OCI-LY1 (cell line): ENCODE measurements around the gene FBXL3.

Source experiments
- H2AFZ ChIP-seq: fragments of 200-600 bp; sonication (generic), shearing (Covaris generic); 2 replicates; pipeline ENCODE4 v1.6.0; 2014; ENCODE audit warnings: antibody characterized with exemption, mild to moderate bottlenecking, low read length
- H3F3A ChIP-seq: fragments of 200-600 bp; sonication (generic), shearing (Covaris generic); 2 replicates; pipeline ENCODE4 v1.6.0; 2014; ENCODE audit warnings: mild to moderate bottlenecking, antibody characterized with exemption, low read length, moderate library complexity; ENCODE audit not compliant: insufficient read depth
- H3K27ac ChIP-seq: fragments of 200-600 bp; sonication (generic); 2 replicates; pipeline ENCODE4 v1.5.1; 2014; ENCODE audit warnings: low read length, mixed run types, mild to moderate bottlenecking, low read depth; ENCODE audit not compliant: poor library complexity, severe bottlenecking
- H3K27me3 ChIP-seq: fragments of 200-600 bp; sonication (generic); 2 replicates; pipeline ENCODE4 v1.6.0; 2014; ENCODE audit warnings: antibody characterized with exemption, mild to moderate bottlenecking, low read length, moderate library complexity; ENCODE audit not compliant: insufficient read depth
- H3K36me3 ChIP-seq: fragments of 200-600 bp; sonication (generic); 2 replicates; pipeline ENCODE4 v1.6.1; 2014; ENCODE audit warnings: mild to moderate bottlenecking, antibody characterized with exemption, low read length, moderate library complexity, mixed read lengths; ENCODE audit not compliant: insufficient read depth
- H3K4me1 ChIP-seq: fragments of 200-600 bp; sonication (generic); 2 replicates; pipeline ENCODE4 v1.5.1; 2014; ENCODE audit warnings: mild to moderate bottlenecking, low read length, moderate library complexity; ENCODE audit not compliant: insufficient read depth, severe bottlenecking
- H3K4me2 ChIP-seq: fragments of 200-600 bp; sonication (generic), shearing (Covaris generic); 2 replicates; pipeline ENCODE4 v1.6.1; 2014; ENCODE audit warnings: low read length
- H3K4me3 ChIP-seq: fragments of 200-600 bp; sonication (generic); 2 replicates; pipeline ENCODE4 v1.5.1; 2014; ENCODE audit warnings: low read length, low read depth, mild to moderate bottlenecking, mixed read lengths; ENCODE audit not compliant: poor library complexity, severe bottlenecking
- H3K79me2 ChIP-seq: fragments of 200-600 bp; shearing (Covaris generic); 2 replicates; pipeline ENCODE4 v1.6.1; 2016; ENCODE audit warnings: mixed run types, low read length, mixed read lengths; ENCODE audit not compliant: insufficient read depth
- H3K9ac ChIP-seq: fragments of 200-600 bp; sonication (generic), shearing (Covaris generic); 2 replicates; pipeline ENCODE4 v1.6.1; 2014; ENCODE audit warnings: mild to moderate bottlenecking, low read length, mixed read lengths
- H3K9me2 ChIP-seq: fragments of 200-600 bp; sonication (generic), shearing (Covaris generic); 2 replicates; pipeline ENCODE4 v1.6.1; 2014; ENCODE audit warnings: low read depth, mild to moderate bottlenecking, low read length, mixed read lengths
- H3K9me3 ChIP-seq: fragments of 200-600 bp; shearing (Covaris generic); 2 replicates; pipeline ENCODE4 v1.6.1; 2014; ENCODE audit warnings: low read length, mixed read lengths
- H4K20me1 ChIP-seq: fragments of 200-600 bp; sonication (generic), shearing (Covaris generic); 2 replicates; pipeline ENCODE4 v1.6.0; 2016; ENCODE audit warnings: mild to moderate bottlenecking, low read length; ENCODE audit not compliant: insufficient read depth
- EZH2 ChIP-seq: fragments of 200-600 bp; sonication (generic), shearing (Covaris generic); IDR thresholded peaks from 2 replicates; pipeline ENCODE4 v1.8.0; 2017; ENCODE audit warnings: borderline replicate concordance, mixed run types, mild to moderate bottlenecking, antibody characterized with exemption, low read length, moderate library complexity, mixed read lengths
- TF ChIP-seq, protein P1 (sequence below): fragments of 200-600 bp; sonication (generic), shearing (Covaris generic); IDR thresholded peaks from 2 replicates; pipeline ENCODE4 v1.5.1; 2017; ENCODE audit warnings: mild to moderate bottlenecking, antibody characterized with exemption, low read length, moderate library complexity, mixed read lengths

Gene FBXL3

DNA sequence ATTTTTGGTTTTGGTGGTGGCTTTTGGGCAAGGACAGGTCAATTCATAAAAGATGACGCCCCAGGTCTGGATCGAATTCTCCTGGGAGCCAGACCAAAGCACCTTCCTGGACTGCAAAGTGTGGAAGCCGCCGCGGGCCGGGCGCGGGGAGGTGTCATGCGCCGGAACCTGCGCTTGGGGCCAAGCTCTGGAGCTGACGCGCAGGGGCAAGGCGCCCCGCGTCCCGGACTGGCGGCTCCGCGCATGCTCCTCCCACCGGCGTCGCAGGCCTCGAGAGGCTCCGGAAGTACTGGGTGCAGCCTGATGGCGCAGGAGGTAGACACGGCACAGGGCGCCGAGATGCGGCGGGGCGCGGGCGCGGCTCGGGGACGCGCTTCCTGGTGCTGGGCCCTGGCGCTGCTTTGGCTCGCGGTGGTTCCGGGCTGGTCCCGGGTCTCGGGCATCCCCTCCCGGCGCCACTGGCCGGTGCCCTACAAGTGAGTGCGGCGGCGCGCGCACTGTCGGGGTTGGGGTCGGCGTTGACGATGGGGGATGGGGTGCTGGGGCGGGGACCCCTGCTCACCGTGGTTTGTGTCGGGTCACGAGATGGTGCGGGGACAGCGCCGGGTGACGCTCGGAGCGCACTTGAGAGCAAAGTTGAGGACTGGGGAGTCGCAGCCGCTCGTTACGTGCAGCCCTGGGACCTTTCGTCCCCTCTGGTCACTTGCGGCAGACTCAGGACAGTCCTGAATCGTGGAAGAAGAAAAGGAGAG, 35.0 kb downstream of the FBXL3 start, which contains the start of gene CLN5:
CLN5 (plus strand) TSS at position 286 of the 752 bp plus-strand sequence; CDS start at position 304, 18 bp downstream.
- H3K9me3 ChIP-seq: no peaks in the 10 kb centered on the region

DNA sequence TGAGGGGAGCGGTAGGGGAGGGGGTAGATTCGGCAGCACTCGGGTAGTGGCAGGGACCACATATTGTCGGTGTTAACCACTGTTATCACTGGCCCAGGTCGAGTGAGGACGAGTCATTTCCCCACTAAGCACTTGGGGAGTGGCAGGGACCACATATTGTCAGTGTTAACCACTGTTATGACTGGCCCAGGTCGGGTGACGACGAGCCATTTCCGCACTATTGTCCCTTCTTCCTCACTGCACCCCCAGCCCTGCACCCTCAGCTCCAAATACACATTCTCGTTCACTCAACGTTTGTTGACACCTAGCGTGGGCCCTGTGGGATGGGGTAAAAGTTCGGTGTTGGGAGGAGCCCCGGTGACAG, 35.5 kb downstream of the FBXL3 start:
- H3K4me3 ChIP-seq: peak overlapping the region; percentile 78
- H3K36me3 ChIP-seq: peaks cover 10% of the 10 kb centered on the region
- H3K9me3 ChIP-seq: no peaks in the 10 kb centered on the region
- no peaks in the 10 kb centered on the region for H4K20me1 ChIP-seq
- peak overlapping the region; percentile 83 for H2AFZ ChIP-seq
- no peaks in the 10 kb centered on the region for H3K79me2 ChIP-seq
- TF ChIP-seq, protein P1, sequence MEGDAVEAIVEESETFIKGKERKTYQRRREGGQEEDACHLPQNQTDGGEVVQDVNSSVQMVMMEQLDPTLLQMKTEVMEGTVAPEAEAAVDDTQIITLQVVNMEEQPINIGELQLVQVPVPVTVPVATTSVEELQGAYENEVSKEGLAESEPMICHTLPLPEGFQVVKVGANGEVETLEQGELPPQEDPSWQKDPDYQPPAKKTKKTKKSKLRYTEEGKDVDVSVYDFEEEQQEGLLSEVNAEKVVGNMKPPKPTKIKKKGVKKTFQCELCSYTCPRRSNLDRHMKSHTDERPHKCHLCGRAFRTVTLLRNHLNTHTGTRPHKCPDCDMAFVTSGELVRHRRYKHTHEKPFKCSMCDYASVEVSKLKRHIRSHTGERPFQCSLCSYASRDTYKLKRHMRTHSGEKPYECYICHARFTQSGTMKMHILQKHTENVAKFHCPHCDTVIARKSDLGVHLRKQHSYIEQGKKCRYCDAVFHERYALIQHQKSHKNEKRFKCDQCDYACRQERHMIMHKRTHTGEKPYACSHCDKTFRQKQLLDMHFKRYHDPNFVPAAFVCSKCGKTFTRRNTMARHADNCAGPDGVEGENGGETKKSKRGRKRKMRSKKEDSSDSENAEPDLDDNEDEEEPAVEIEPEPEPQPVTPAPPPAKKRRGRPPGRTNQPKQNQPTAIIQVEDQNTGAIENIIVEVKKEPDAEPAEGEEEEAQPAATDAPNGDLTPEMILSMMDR: no peak
- TF ChIP-seq EZH2: no peak
- H3K9me2 ChIP-seq: no peaks in the 10 kb centered on the region
- no peaks in the 10 kb centered on the region for H3K27me3 ChIP-seq
- peak overlapping the region; percentile 28 for H3K27ac ChIP-seq
- H3K9ac ChIP-seq: peak overlapping the region; percentile 74
- no peaks in the 10 kb centered on the region for H3F3A ChIP-seq
- H3K4me1 ChIP-seq: peaks cover 24% of the 10 kb centered on the region
- peak overlapping the region; percentile 90 for H3K4me2 ChIP-seq

More for the DNA sequence above, 35.0 kb downstream of the FBXL3 start, which contains the start of gene CLN5:
- H2AFZ ChIP-seq: peak within 1 kb of the TSS; percentile 83
- H3K9me2 ChIP-seq: no peaks in the 10 kb centered on the region
- H3K4me3 ChIP-seq: peak within 1 kb of the TSS; percentile 78
- TF ChIP-seq, protein P1: no peak
- no peak for TF ChIP-seq EZH2
- H3F3A ChIP-seq: no peaks in the 10 kb centered on the region
- H3K27ac ChIP-seq: peak within 1 kb of the TSS; percentile 28
- H3K27me3 ChIP-seq: no peaks in the 10 kb centered on the region
- peak within 1 kb of the TSS; percentile 74 for H3K9ac ChIP-seq
- H4K20me1 ChIP-seq: no peaks in the 10 kb centered on the region
- H3K79me2 ChIP-seq: no peaks in the 10 kb centered on the region
- peak within 1 kb of the TSS; percentile 90 for H3K4me2 ChIP-seq
- peaks cover 16% of the 10 kb centered on the region for H3K36me3 ChIP-seq
- H3K4me1 ChIP-seq: peaks cover 24% of the 10 kb centered on the region

DNA sequence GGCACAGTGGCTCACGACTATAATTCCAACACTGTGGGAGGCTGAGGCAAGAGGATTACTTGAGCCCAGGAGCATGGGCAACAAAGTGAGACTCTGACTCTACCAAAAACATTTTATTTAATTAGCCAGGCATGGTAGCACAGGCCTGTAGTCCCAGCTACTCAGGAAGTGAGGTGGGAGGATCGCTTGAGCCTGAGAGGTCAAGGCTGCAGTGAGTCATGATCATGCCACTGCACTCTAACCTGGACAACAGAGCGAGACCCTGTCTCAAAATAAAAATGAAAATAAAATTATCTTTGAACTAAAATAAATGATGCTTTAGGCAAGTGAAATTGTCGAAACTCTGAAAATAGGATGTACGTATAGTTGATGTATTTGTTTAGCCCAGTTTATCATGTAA, 43.3 kb downstream of the FBXL3 start:
- H3K9me3 ChIP-seq: no peaks in the 10 kb centered on the region
- H3K4me2 ChIP-seq: no peak overlapping the region
- H3K27me3 ChIP-seq: no peaks in the 10 kb centered on the region
- no peaks in the 10 kb centered on the region for H3K36me3 ChIP-seq
- TF ChIP-seq, protein P1: no peak
- no peak for TF ChIP-seq EZH2
- no peaks in the 10 kb centered on the region for H3F3A ChIP-seq
- H3K9ac ChIP-seq: no peak overlapping the region
- H3K4me3 ChIP-seq: no peak overlapping the region
- H3K9me2 ChIP-seq: no peaks in the 10 kb centered on the region
- no peaks in the 10 kb centered on the region for H4K20me1 ChIP-seq
- H2AFZ ChIP-seq: no peak overlapping the region
- peaks cover 7% of the 10 kb centered on the region for H3K4me1 ChIP-seq
- no peaks in the 10 kb centered on the region for H3K79me2 ChIP-seq
- no peak overlapping the region for H3K27ac ChIP-seq
